ENCODE results near the gene ST8SIA6.

The ST8SIA6 gene

DNA sequence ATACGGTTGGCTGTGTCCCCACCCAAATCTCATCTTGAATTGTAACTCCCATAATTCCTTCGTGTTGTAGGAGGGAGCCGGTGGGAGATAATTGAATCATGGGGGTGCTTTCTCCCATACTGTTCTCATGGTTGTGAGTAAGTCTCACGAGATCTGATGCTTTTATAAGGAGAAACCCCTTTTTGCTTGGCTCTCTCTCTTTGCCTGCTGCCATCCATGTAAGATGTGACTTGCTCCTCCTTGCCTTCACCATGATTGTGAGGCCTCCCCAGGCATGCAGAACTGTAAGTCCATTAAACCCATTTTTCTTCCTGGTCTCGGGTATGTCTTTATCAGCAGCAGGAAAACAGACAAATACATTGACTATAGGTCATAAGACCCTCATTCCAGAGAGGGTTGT is 15.9 kb upstream of the ST8SIA6 start:
- TF ChIP-seq, protein P1, sequence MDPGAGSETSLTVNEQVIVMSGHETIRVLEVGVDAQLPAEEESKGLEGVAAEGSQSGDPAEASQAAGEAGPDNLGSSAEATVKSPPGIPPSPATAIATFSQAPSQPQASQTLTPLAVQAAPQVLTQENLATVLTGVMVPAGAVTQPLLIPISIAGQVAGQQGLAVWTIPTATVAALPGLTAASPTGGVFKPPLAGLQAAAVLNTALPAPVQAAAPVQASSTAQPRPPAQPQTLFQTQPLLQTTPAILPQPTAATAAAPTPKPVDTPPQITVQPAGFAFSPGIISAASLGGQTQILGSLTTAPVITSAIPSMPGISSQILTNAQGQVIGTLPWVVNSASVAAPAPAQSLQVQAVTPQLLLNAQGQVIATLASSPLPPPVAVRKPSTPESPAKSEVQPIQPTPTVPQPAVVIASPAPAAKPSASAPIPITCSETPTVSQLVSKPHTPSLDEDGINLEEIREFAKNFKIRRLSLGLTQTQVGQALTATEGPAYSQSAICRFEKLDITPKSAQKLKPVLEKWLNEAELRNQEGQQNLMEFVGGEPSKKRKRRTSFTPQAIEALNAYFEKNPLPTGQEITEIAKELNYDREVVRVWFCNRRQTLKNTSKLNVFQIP (CRISPR knock-in tag; IDR thresholded peaks at IDR 0.05; ENCODE audit: borderline replicate concordance, low read depth) = no peak
- TF ChIP-seq, protein P2, sequence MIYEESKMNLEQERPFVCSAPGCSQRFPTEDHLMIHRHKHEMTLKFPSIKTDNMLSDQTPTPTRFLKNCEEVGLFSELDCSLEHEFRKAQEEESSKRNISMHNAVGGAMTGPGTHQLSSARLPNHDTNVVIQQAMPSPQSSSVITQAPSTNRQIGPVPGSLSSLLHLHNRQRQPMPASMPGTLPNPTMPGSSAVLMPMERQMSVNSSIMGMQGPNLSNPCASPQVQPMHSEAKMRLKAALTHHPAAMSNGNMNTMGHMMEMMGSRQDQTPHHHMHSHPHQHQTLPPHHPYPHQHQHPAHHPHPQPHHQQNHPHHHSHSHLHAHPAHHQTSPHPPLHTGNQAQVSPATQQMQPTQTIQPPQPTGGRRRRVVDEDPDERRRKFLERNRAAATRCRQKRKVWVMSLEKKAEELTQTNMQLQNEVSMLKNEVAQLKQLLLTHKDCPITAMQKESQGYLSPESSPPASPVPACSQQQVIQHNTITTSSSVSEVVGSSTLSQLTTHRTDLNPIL (CRISPR knock-in tag; IDR thresholded peaks at IDR 0.05; ENCODE audit: low read depth) = no peak
- TF ChIP-seq ZFP3 (CRISPR knock-in tag; IDR thresholded peaks at IDR 0.05) (no peak), TOX (CRISPR knock-in tag; IDR thresholded peaks at IDR 0.05; ENCODE audit: borderline replicate concordance) (no peak), ISL1 (CRISPR knock-in tag; IDR thresholded peaks at IDR 0.05) (no peak), GLIS3 (CRISPR knock-in tag; IDR thresholded peaks at IDR 0.05) (no peak), ZNF70 (CRISPR knock-in tag; IDR thresholded peaks at IDR 0.05) (no peak), ARNTL (CRISPR knock-in tag; IDR thresholded peaks at IDR 0.05; ENCODE audit: borderline replicate concordance, low read depth) (no peak), ZNF8 (CRISPR knock-in tag; IDR thresholded peaks at IDR 0.05) (no peak), RARB (CRISPR knock-in tag; IDR thresholded peaks at IDR 0.05) (no peak)
- TF ChIP-seq, protein P3, sequence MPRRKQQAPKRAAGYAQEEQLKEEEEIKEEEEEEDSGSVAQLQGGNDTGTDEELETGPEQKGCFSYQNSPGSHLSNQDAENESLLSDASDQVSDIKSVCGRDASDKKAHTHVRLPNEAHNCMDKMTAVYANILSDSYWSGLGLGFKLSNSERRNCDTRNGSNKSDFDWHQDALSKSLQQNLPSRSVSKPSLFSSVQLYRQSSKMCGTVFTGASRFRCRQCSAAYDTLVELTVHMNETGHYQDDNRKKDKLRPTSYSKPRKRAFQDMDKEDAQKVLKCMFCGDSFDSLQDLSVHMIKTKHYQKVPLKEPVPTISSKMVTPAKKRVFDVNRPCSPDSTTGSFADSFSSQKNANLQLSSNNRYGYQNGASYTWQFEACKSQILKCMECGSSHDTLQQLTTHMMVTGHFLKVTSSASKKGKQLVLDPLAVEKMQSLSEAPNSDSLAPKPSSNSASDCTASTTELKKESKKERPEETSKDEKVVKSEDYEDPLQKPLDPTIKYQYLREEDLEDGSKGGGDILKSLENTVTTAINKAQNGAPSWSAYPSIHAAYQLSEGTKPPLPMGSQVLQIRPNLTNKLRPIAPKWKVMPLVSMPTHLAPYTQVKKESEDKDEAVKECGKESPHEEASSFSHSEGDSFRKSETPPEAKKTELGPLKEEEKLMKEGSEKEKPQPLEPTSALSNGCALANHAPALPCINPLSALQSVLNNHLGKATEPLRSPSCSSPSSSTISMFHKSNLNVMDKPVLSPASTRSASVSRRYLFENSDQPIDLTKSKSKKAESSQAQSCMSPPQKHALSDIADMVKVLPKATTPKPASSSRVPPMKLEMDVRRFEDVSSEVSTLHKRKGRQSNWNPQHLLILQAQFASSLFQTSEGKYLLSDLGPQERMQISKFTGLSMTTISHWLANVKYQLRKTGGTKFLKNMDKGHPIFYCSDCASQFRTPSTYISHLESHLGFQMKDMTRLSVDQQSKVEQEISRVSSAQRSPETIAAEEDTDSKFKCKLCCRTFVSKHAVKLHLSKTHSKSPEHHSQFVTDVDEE (CRISPR knock-in tag; IDR thresholded peaks at IDR 0.05) = no peak
- TF ChIP-seq, protein P4, sequence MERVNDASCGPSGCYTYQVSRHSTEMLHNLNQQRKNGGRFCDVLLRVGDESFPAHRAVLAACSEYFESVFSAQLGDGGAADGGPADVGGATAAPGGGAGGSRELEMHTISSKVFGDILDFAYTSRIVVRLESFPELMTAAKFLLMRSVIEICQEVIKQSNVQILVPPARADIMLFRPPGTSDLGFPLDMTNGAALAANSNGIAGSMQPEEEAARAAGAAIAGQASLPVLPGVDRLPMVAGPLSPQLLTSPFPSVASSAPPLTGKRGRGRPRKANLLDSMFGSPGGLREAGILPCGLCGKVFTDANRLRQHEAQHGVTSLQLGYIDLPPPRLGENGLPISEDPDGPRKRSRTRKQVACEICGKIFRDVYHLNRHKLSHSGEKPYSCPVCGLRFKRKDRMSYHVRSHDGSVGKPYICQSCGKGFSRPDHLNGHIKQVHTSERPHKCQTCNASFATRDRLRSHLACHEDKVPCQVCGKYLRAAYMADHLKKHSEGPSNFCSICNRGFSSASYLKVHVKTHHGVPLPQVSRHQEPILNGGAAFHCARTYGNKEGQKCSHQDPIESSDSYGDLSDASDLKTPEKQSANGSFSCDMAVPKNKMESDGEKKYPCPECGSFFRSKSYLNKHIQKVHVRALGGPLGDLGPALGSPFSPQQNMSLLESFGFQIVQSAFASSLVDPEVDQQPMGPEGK (CRISPR knock-in tag; IDR thresholded peaks at IDR 0.05; ENCODE audit: borderline replicate concordance) = no peak
- no peak for ATAC-seq

DNA sequence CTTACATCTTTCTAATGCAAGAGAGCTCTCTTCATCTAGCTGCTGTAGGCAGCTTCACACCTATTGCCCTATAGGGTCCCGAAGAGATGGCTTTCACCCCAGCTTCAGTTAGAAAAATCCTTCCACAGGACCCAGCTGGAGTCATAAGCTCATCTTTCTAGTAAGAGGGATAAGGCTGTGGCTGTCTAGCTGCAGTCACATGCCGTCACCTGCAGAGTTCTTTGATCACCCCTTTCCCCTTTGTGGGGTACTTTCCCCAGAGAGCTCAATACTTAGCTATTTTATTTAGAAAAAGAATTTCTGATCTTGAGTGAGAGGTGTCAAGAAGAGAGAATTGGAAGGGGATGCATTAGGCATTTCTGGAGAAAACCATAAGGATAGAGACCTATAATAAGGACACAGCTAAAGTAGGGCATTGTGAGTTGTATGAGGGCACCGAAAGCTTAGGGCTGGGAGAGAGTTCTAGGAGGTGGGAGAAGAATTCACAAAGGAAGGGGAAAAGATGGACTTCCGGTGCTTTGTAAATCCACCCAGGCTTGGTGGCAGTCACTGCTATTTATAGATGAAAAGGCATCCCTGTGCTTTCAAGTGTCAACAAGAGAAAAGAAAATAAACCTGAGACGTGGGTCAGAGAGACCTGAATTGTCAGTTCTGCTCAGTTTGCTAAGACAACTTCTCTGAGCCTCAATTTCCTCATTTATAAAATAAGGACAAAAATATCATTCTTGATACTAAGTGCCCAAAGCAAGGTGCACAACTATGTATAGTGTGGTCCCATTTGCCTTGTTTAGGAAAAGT is 11.1 kb upstream of the ST8SIA6 start:
- ATAC-seq = no peak
- TF ChIP-seq, protein P5, sequence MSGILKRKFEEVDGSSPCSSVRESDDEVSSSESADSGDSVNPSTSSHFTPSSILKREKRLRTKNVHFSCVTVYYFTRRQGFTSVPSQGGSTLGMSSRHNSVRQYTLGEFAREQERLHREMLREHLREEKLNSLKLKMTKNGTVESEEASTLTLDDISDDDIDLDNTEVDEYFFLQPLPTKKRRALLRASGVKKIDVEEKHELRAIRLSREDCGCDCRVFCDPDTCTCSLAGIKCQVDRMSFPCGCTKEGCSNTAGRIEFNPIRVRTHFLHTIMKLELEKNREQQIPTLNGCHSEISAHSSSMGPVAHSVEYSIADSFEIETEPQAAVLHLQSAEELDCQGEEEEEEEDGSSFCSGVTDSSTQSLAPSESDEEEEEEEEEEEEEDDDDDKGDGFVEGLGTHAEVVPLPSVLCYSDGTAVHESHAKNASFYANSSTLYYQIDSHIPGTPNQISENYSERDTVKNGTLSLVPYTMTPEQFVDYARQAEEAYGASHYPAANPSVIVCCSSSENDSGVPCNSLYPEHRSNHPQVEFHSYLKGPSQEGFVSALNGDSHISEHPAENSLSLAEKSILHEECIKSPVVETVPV (CRISPR knock-in tag; IDR thresholded peaks at IDR 0.05) = no peak
- TF ChIP-seq ESRRG (CRISPR knock-in tag; IDR thresholded peaks at IDR 0.05) (no peak), ZFP30 (CRISPR knock-in tag; IDR thresholded peaks at IDR 0.05) (no peak), ARNTL (CRISPR knock-in tag; IDR thresholded peaks at IDR 0.05; ENCODE audit: borderline replicate concordance, low read depth) (no peak), ZNF70 (CRISPR knock-in tag; IDR thresholded peaks at IDR 0.05) (no peak), ZC3H10 (CRISPR knock-in tag; IDR thresholded peaks at IDR 0.05) (no peak), BACH2 (CRISPR knock-in tag; IDR thresholded peaks at IDR 0.05; ENCODE audit: borderline replicate concordance) (no peak), ISL1 (CRISPR knock-in tag; IDR thresholded peaks at IDR 0.05) (no peak), TCF4 (CRISPR knock-in tag; IDR thresholded peaks at IDR 0.05; ENCODE audit: borderline replicate concordance) (no peak), CSDC2 (CRISPR knock-in tag; IDR thresholded peaks at IDR 0.05) (no peak), ZNF565 (CRISPR knock-in tag; conservative IDR thresholded peaks at IDR 0.05; ENCODE audit: low read depth) (no peak)
- TF ChIP-seq, protein P3 (CRISPR knock-in tag; IDR thresholded peaks at IDR 0.05) = no peak
- TF ChIP-seq, protein P1 (CRISPR knock-in tag; IDR thresholded peaks at IDR 0.05; ENCODE audit: borderline replicate concordance, low read depth) = no peak
- TF ChIP-seq, protein P4 (CRISPR knock-in tag; IDR thresholded peaks at IDR 0.05; ENCODE audit: borderline replicate concordance) = no peak
- TF ChIP-seq, protein P2 (CRISPR knock-in tag; IDR thresholded peaks at IDR 0.05; ENCODE audit: low read depth) = no peak
